ENCODE results near the gene CFAP100.

The CFAP100 gene

GRCh38 chr3:126414406-126414805 lies 19.7 kb downstream of the CFAP100 start:
- no peaks in the 10 kb centered on the region for H3K9me3 ChIP-seq (ENCODE audit: control insufficient read depth, insufficient read depth, low read length)
- peaks cover 4% of the 10 kb centered on the region for H3K4me1 ChIP-seq (ENCODE audit: insufficient read depth, low read length)
- no peak overlapping the region for H3K9ac ChIP-seq (ENCODE audit: low read depth, low read length)
- H3K36me3 ChIP-seq (ENCODE audit: insufficient read depth, low read length) = no peaks in the 10 kb centered on the region

- no peaks in the 10 kb centered on the region for H3K9me3 ChIP-seq (ENCODE audit: control insufficient read depth, insufficient read depth, low read length)
- peaks cover 11% of the 10 kb centered on the region for H3K4me1 ChIP-seq (ENCODE audit: insufficient read depth, low read length)
- no peak overlapping the region for H3K9ac ChIP-seq (ENCODE audit: low read depth, low read length)
- H3K36me3 ChIP-seq (ENCODE audit: insufficient read depth, low read length) = no peaks in the 10 kb centered on the region
Observed at GRCh38 chr3:126414961-126415660, 20.4 kb downstream of the CFAP100 start.

- no peaks in the 10 kb centered on the region for H3K36me3 ChIP-seq (ENCODE audit: insufficient read depth, low read length)
- H3K9me3 ChIP-seq (ENCODE audit: control insufficient read depth, insufficient read depth, low read length) = no peaks in the 10 kb centered on the region
- H3K9ac ChIP-seq (ENCODE audit: low read depth, low read length) = no peak overlapping the region
- peaks cover 18% of the 10 kb centered on the region for H3K4me1 ChIP-seq (ENCODE audit: insufficient read depth, low read length)
Observed at GRCh38 chr3:126415661-126416591, 21.2 kb downstream of the CFAP100 start.

GRCh38 chr3:126416943-126417342 lies 22.2 kb downstream of the CFAP100 start:
- peaks cover 18% of the 10 kb centered on the region for H3K4me1 ChIP-seq (ENCODE audit: insufficient read depth, low read length)
- H3K9me3 ChIP-seq (ENCODE audit: control insufficient read depth, insufficient read depth, low read length) = no peaks in the 10 kb centered on the region
- H3K9ac ChIP-seq (ENCODE audit: low read depth, low read length) = no peak overlapping the region
- no peaks in the 10 kb centered on the region for H3K36me3 ChIP-seq (ENCODE audit: insufficient read depth, low read length)

GRCh38 chr3:126417515-126417914 lies 22.8 kb downstream of the CFAP100 start:
- H3K9me3 ChIP-seq (ENCODE audit: control insufficient read depth, insufficient read depth, low read length) = no peaks in the 10 kb centered on the region
- no peak overlapping the region for H3K9ac ChIP-seq (ENCODE audit: low read depth, low read length)
- no peaks in the 10 kb centered on the region for H3K36me3 ChIP-seq (ENCODE audit: insufficient read depth, low read length)
- peaks cover 18% of the 10 kb centered on the region for H3K4me1 ChIP-seq (ENCODE audit: insufficient read depth, low read length)

- H3K9me3 ChIP-seq (ENCODE audit: control insufficient read depth, insufficient read depth, low read length) = no peaks in the 10 kb centered on the region
- H3K4me1 ChIP-seq (ENCODE audit: insufficient read depth, low read length) = peaks cover 18% of the 10 kb centered on the region
- no peak overlapping the region for H3K9ac ChIP-seq (ENCODE audit: low read depth, low read length)
- H3K36me3 ChIP-seq (ENCODE audit: insufficient read depth, low read length) = no peaks in the 10 kb centered on the region
Observed at GRCh38 chr3:126417981-126418530, 23.3 kb downstream of the CFAP100 start.

GRCh38 chr3:126418661-126419131 lies 24.0 kb downstream of the CFAP100 start:
- H3K9ac ChIP-seq (ENCODE audit: low read depth, low read length) = no peak overlapping the region
- no peaks in the 10 kb centered on the region for H3K9me3 ChIP-seq (ENCODE audit: control insufficient read depth, insufficient read depth, low read length)
- peaks cover 18% of the 10 kb centered on the region for H3K4me1 ChIP-seq (ENCODE audit: insufficient read depth, low read length)
- no peaks in the 10 kb centered on the region for H3K36me3 ChIP-seq (ENCODE audit: insufficient read depth, low read length)

- peaks cover 18% of the 10 kb centered on the region for H3K4me1 ChIP-seq (ENCODE audit: insufficient read depth, low read length)
- H3K9ac ChIP-seq (ENCODE audit: low read depth, low read length) = no peak overlapping the region
- H3K36me3 ChIP-seq (ENCODE audit: insufficient read depth, low read length) = no peaks in the 10 kb centered on the region
- H3K9me3 ChIP-seq (ENCODE audit: control insufficient read depth, insufficient read depth, low read length) = no peaks in the 10 kb centered on the region
Observed at GRCh38 chr3:126419151-126419703, 24.5 kb downstream of the CFAP100 start.

GRCh38 chr3:126419886-126420786 lies 25.4 kb downstream of the CFAP100 start:
- Histone ChIP-seq H3K9ac (ENCODE audit: low read depth, low read length) (no peak overlapping the region), H3K9me3 (ENCODE audit: control insufficient read depth, insufficient read depth, low read length) (no peaks in the 10 kb centered on the region), H3K4me1 (ENCODE audit: insufficient read depth, low read length) (peaks cover 18% of the 10 kb centered on the region), H3K36me3 (ENCODE audit: insufficient read depth, low read length) (no peaks in the 10 kb centered on the region)

- Histone ChIP-seq H3K36me3 (ENCODE audit: insufficient read depth, low read length) (no peaks in the 10 kb centered on the region), H3K4me1 (ENCODE audit: insufficient read depth, low read length) (peaks cover 18% of the 10 kb centered on the region), H3K9me3 (ENCODE audit: control insufficient read depth, insufficient read depth, low read length) (peaks cover 4% of the 10 kb centered on the region; the same call in 1 of the 2 replicates), H3K9ac (ENCODE audit: low read depth, low read length) (no peak overlapping the region)
Observed at GRCh38 chr3:126421573-126422119, 26.9 kb downstream of the CFAP100 start.

- Histone ChIP-seq H3K4me1 (ENCODE audit: insufficient read depth, low read length) (peaks cover 18% of the 10 kb centered on the region), H3K36me3 (ENCODE audit: insufficient read depth, low read length) (no peaks in the 10 kb centered on the region), H3K9me3 (ENCODE audit: control insufficient read depth, insufficient read depth, low read length) (peaks cover 4% of the 10 kb centered on the region; the same call in 1 of the 2 replicates), H3K9ac (ENCODE audit: low read depth, low read length) (no peak overlapping the region)
Observed at GRCh38 chr3:126422121-126422520, 27.4 kb downstream of the CFAP100 start.

- H3K9me3 ChIP-seq (ENCODE audit: control insufficient read depth, insufficient read depth, low read length) = peaks cover 5% of the 10 kb centered on the region; the same call in 1 of the 2 replicates
- H3K9ac ChIP-seq (ENCODE audit: low read depth, low read length) = no peak overlapping the region
- peaks cover 18% of the 10 kb centered on the region for H3K4me1 ChIP-seq (ENCODE audit: insufficient read depth, low read length)
- H3K36me3 ChIP-seq (ENCODE audit: insufficient read depth, low read length) = no peaks in the 10 kb centered on the region
Observed at GRCh38 chr3:126422571-126423091, 27.9 kb downstream of the CFAP100 start.
